Gastroesophageal sphincter (tissue), 4 donors: ENCODE measurements around the gene SOWAHC. TPM values are rescaled to one million over a fixed set of nuclear protein-coding genes. Genes with fewer than 3 reads are reported as not detected.
A peak's percentile ranks its signal among the peaks of the same experiment; 100 is the strongest.
"Not testable (repeated sequence)": the region's sequence is repeated elsewhere in the genome, so short reads cannot be mapped to it uniquely, and the experiment has no call there.

Experiments used
- ATAC-seq: fragments of 150-250 bp; one replicate; pipeline ENCODE4 v1.9.1; 2016; ENCODE audit warnings: mild to moderate bottlenecking, moderate library complexity
- H3K27ac ChIP-seq, 4 donors: fragments of 200-600 bp; sonication (generic) in 3 of 4; 1 replicate in 3 of 4; 2 replicates in 1 of 4; pipeline ENCODE4 v1.5.1; 2016 to 2019
- H3K27me3 ChIP-seq: fragments of 200-600 bp; sonication (generic); one replicate; pipeline ENCODE4 v1.5.1; 2019
- H3K36me3 ChIP-seq, 2 donors: fragments of 200-600 bp; sonication (generic); one replicate each; pipeline ENCODE4 v1.5.1; 2019; ENCODE audit warnings: control low read depth in 1 of 2
- H3K4me1 ChIP-seq, 3 donors: fragments of 200-600 bp; sonication (generic); 1 replicate in 2 of 3; 2 replicates in 1 of 3; pipeline ENCODE4 v1.5.1; 2016 to 2019; ENCODE audit warnings: control low read depth in 2 of 3
- H3K4me3 ChIP-seq, 2 donors: fragments of 200-600 bp; sonication (generic); one replicate each; pipeline ENCODE4 v1.5.1; 2019; ENCODE audit warnings: mild to moderate bottlenecking in 1 of 2, moderate library complexity in 1 of 2
- H3K9me3 ChIP-seq, 3 donors: fragments of 200-600 bp; sonication (generic); one replicate each; pipeline ENCODE4 v1.5.1; 2017 to 2019; ENCODE audit warnings: control low read depth in 2 of 3
- CTCF ChIP-seq, 4 experiments: fragments of 200-600 bp in 2 of 4; fragments of 450-650 bp in 2 of 4; sonication (generic) in 1 of 4; IDR thresholded peaks; one replicate each; pipeline ENCODE4 v1.5.1; 2017 to 2019; ENCODE audit warnings: antibody characterized with exemption in 4 of 4, mild to moderate bottlenecking in 2 of 4, moderate library complexity in 2 of 4
- EP300 ChIP-seq: sonication (generic); formaldehyde crosslinking; IDR thresholded peaks from one replicate; pipeline ENCODE4 v1.6.1; 2017; ENCODE audit warnings: antibody characterized with exemption, mild to moderate bottlenecking
- POLR2A ChIP-seq, 2 donors: fragments of 450-650 bp; IDR thresholded peaks; one replicate each; pipeline ENCODE4 v1.6.1; 2017; ENCODE audit warnings: antibody characterized with exemption in 2 of 2, mild to moderate bottlenecking in 2 of 2, moderate library complexity in 1 of 2
- POLR2AphosphoS5 ChIP-seq: sonication (generic); formaldehyde crosslinking; IDR thresholded peaks from one replicate; pipeline ENCODE4 v1.6.1; 2017; ENCODE audit warnings: antibody characterized with exemption
- WGBS, 2 donors: methylation state at CpG; one replicate each; pipeline ENCODE4 v1.1.5; 2018; ENCODE audit warnings: low coverage in 1 of 2; 5-methylcytosine and 5-hydroxymethylcytosine counted together
- total RNA-seq, 4 donors: library from RNA; depleted of rRNA; stranded (reverse); fragments of >200 nt; gene quantifications; one replicate each; pipeline ENCODE4 v1.1.0, GENCODE V29; 2016

The SOWAHC gene
- total RNA-seq, 4 donors from 2014 or later: 16.8 to 36.0 (median 28.6) TPM

GRCh38 chr2:109616184-109616583, 2.0 kb downstream of the SOWAHC start:
- peak overlapping the region; percentile 63 to 92 for H3K4me3 ChIP-seq
- H3K36me3 ChIP-seq: no peaks in the 10 kb centered on the region

GRCh38 chr2:109619032-109619615, 5.0 kb downstream of the SOWAHC start:
- Histone ChIP-seq H3K9me3 (no peaks in the 10 kb centered on the region), H3K36me3 (no peaks in the 10 kb centered on the region), H3K27ac (no peak overlapping the region), H3K27me3 (no peaks in the 10 kb centered on the region), H3K4me1 (peaks cover 0 to 40% (median 12%) of the 10 kb centered on the region in 3 donors), H3K4me3 (no peak overlapping the region)
- TF ChIP-seq POLR2AphosphoS5 (no peak), POLR2A (IDR thresholded peaks at IDR 0.05) (no peak), EP300 (no peak), CTCF (IDR thresholded peaks at IDR 0.05) (no peak)
- ATAC-seq: no peak
- 73 to 78% methylated on average over 4 of the region's 4 CpGs for WGBS, 2 donors

More at GRCh38 chr2:109616184-109616583, 2.0 kb downstream of the SOWAHC start:
- TF ChIP-seq CTCF (IDR thresholded peaks at IDR 0.05) (no peak), POLR2A (IDR thresholded peaks at IDR 0.05) (no peak), POLR2AphosphoS5 (no peak), EP300 (no peak)
- peaks cover 0 to 56% (median 14%) of the 10 kb centered on the region in 3 donors for H3K4me1 ChIP-seq
- H3K27ac ChIP-seq: peak overlapping the region in 2 of 4 donors; percentile 98 to 100
- no peak for ATAC-seq
- no peaks in the 10 kb centered on the region for H3K9me3 ChIP-seq
- no peaks in the 10 kb centered on the region for H3K27me3 ChIP-seq
- 66 to 81% methylated on average over 5 of the region's 5 CpGs for WGBS, 2 donors

GRCh38 chr2:109623297-109623696, 9.1 kb downstream of the SOWAHC start:
- Histone ChIP-seq H3K4me3 (no peak overlapping the region), H3K36me3 (no peaks in the 10 kb centered on the region), H3K27ac (no peak overlapping the region), H3K9me3 (no peaks in the 10 kb centered on the region), H3K27me3 (no peaks in the 10 kb centered on the region), H3K4me1 (peaks cover 0 to 2% (median 0%) of the 10 kb centered on the region in 3 donors)
- TF ChIP-seq CTCF (IDR thresholded peaks at IDR 0.05) (no peak), POLR2A (IDR thresholded peaks at IDR 0.05) (no peak), POLR2AphosphoS5 (no peak), EP300 (no peak)
- WGBS, 2 donors: 53% methylated on average over 4 of the region's 5 CpGs; no CpG with 5 or more reads in 1 of the 2 donors
- ATAC-seq: no peak

- no peak for ATAC-seq
- H3K27ac ChIP-seq: no peak overlapping the region
- no peaks in the 10 kb centered on the region for H3K36me3 ChIP-seq
- TF ChIP-seq POLR2A (IDR thresholded peaks at IDR 0.05): no peak
- no peak for TF ChIP-seq CTCF (IDR thresholded peaks at IDR 0.05)
- no peak for TF ChIP-seq POLR2AphosphoS5
- TF ChIP-seq EP300: no peak
- H3K27me3 ChIP-seq: no peaks in the 10 kb centered on the region
- 93 to 100% methylated on average over 4 of the region's 4 CpGs for WGBS, 2 donors
- no peaks in the 10 kb centered on the region for H3K9me3 ChIP-seq
- no peaks in the 10 kb centered on the region for H3K4me1 ChIP-seq
- H3K4me3 ChIP-seq: no peak overlapping the region
These were observed 9.8 kb downstream of the SOWAHC start for GRCh38 chr2:109623923-109624322.

GRCh38 chr2:109624339-109624738, 10.2 kb downstream of the SOWAHC start:
- no peak overlapping the region for H3K4me3 ChIP-seq
- H3K36me3 ChIP-seq: no peaks in the 10 kb centered on the region
- no peaks in the 10 kb centered on the region for H3K4me1 ChIP-seq
- H3K27me3 ChIP-seq: no peaks in the 10 kb centered on the region
- no peaks in the 10 kb centered on the region for H3K9me3 ChIP-seq
- no peak overlapping the region for H3K27ac ChIP-seq
- WGBS, 2 donors: 71 to 78% methylated on average over 4 of the region's 4 CpGs
- TF ChIP-seq CTCF (IDR thresholded peaks at IDR 0.05) (no peak), POLR2AphosphoS5 (no peak), EP300 (no peak), POLR2A (IDR thresholded peaks at IDR 0.05) (no peak)
- ATAC-seq: no peak

GRCh38 chr2:109628321-109628720, 14.2 kb downstream of the SOWAHC start:
- H3K4me1 ChIP-seq, ATAC-seq, H3K9me3 ChIP-seq, H3K27me3 ChIP-seq, H3K36me3 ChIP-seq, H3K4me3 ChIP-seq: not testable (repeated sequence)
- H3K27ac ChIP-seq: peak overlapping the region in 3 of 4 donors; percentile 24 to 60 (median 47)
- 71 to 75% methylated on average over 6 to 7 of the region's 7 CpGs for WGBS, 2 donors
